NCI-H1694 (cell line): Measurements from ENCODE around the gene HOXA10.

Experiments used
- DNase-seq: peaks from one replicate; lab custom pipeline; 2025; lab: John Stamatoyannopoulos, UW

Gene HOXA10

GRCh38 chr7:27191161-27191731 is 17.1 kb upstream of the HOXA10 start:
- no peak for DNase-seq

- no peak for DNase-seq
Observed at GRCh38 chr7:27189997-27190748, 16.1 kb upstream of the HOXA10 start.

GRCh38 chr7:27189295-27189996 is 15.3 kb upstream of the HOXA10 start:
- no peak for DNase-seq

- no peak for DNase-seq
Observed at GRCh38 chr7:27188386-27189294, 14.5 kb upstream of the HOXA10 start.

- no peak for DNase-seq
Observed at GRCh38 chr7:27187475-27188385, 13.6 kb upstream of the HOXA10 start.

GRCh38 chr7:27186668-27187474 is 12.8 kb upstream of the HOXA10 start:
- no peak for DNase-seq

GRCh38 chr7:27185854-27186667 is 11.9 kb upstream of the HOXA10 start:
- DNase-seq: no peak

GRCh38 chr7:27185013-27185853 is 11.1 kb upstream of the HOXA10 start, which contains the start of gene HOXA11:
TSS of gene HOXA11 (minus strand) at chr7:27185232. CDS start at chr7:27185144, 88 bp downstream.
- DNase-seq: no peak

GRCh38 chr7:27184337-27185012 is 10.4 kb upstream of the HOXA10 start:
- DNase-seq: no peak

- DNase-seq: no peak
Observed at GRCh38 chr7:27183682-27184336, 9.7 kb upstream of the HOXA10 start.

- DNase-seq: no peak
Observed at GRCh38 chr7:27182861-27183681, 9.0 kb upstream of the HOXA10 start.

GRCh38 chr7:27182285-27182841 is 8.2 kb upstream of the HOXA10 start:
- DNase-seq: no peak

GRCh38 chr7:27181795-27182275 is 7.7 kb upstream of the HOXA10 start:
- no peak for DNase-seq

- DNase-seq: no peak
Observed at GRCh38 chr7:27180431-27181420, 6.6 kb upstream of the HOXA10 start.
